SK-N-SH (cell line): ENCODE measurements around the gene SVBP.

Source experiments
- EP300 ChIP-seq, 2 experiments: IDR thresholded peaks; 2 replicates each; pipeline versions ENCODE4 v1.4.0 to v1.6.1; 2012; ENCODE audit warnings: borderline replicate concordance in 1 of 2, low read depth in 1 of 2, low read length in 1 of 2
- FOSL2 ChIP-seq: IDR thresholded peaks from 2 replicates; pipeline ENCODE4 v1.4.0; 2012; ENCODE audit warnings: low read depth, mild to moderate bottlenecking, moderate library complexity, borderline replicate concordance
- IRF3 ChIP-seq: fragments of 150-350 bp; IDR thresholded peaks from 2 replicates; pipeline ENCODE4 v1.6.1; 2016; ENCODE audit warnings: mild to moderate bottlenecking, low read depth, low read length
- MAX ChIP-seq: IDR thresholded peaks from 2 replicates; pipeline ENCODE4 v1.4.0; 2012; ENCODE audit warnings: low read depth
- MEF2A ChIP-seq: IDR thresholded peaks from 2 replicates; pipeline ENCODE4 v1.4.0; 2012; ENCODE audit warnings: low read depth, borderline replicate concordance
- POLR2AphosphoS5 ChIP-seq: IDR thresholded peaks from 2 replicates; pipeline ENCODE4 v1.6.1; 2012; ENCODE audit warnings: low read depth, low read length
- RAD21 ChIP-seq: IDR thresholded peaks from 2 replicates; pipeline ENCODE4 v1.6.1; 2012; ENCODE audit warnings: mild to moderate bottlenecking, low read length
- RCOR1 ChIP-seq: fragments of 150-350 bp; IDR thresholded peaks from 2 replicates; pipeline ENCODE4 v1.6.1; 2017; ENCODE audit warnings: antibody characterized with exemption, low read length
- SMC3 ChIP-seq: IDR thresholded peaks from 2 replicates; pipeline ENCODE4 v1.6.1; 2012; ENCODE audit warnings: low read depth, low read length, improper control_type of control experiment
- TAF1 ChIP-seq: IDR thresholded peaks from 2 replicates; pipeline ENCODE4 v1.6.1; 2012; ENCODE audit warnings: low read depth, mild to moderate bottlenecking, low read length, moderate library complexity, borderline replicate concordance
- TF ChIP-seq, protein P1 (sequence below): fragments of 200-600 bp; sonication (generic); IDR thresholded peaks from 2 replicates; pipeline ENCODE4 v1.6.1; 2017; ENCODE audit warnings: antibody characterized with exemption, mild to moderate bottlenecking, moderate library complexity
- TF ChIP-seq, protein P2 (sequence below): IDR thresholded peaks from 2 replicates; pipeline ENCODE4 v1.4.0; 2012; ENCODE audit warnings: low read depth, borderline replicate concordance

- TF ChIP-seq, protein P1, sequence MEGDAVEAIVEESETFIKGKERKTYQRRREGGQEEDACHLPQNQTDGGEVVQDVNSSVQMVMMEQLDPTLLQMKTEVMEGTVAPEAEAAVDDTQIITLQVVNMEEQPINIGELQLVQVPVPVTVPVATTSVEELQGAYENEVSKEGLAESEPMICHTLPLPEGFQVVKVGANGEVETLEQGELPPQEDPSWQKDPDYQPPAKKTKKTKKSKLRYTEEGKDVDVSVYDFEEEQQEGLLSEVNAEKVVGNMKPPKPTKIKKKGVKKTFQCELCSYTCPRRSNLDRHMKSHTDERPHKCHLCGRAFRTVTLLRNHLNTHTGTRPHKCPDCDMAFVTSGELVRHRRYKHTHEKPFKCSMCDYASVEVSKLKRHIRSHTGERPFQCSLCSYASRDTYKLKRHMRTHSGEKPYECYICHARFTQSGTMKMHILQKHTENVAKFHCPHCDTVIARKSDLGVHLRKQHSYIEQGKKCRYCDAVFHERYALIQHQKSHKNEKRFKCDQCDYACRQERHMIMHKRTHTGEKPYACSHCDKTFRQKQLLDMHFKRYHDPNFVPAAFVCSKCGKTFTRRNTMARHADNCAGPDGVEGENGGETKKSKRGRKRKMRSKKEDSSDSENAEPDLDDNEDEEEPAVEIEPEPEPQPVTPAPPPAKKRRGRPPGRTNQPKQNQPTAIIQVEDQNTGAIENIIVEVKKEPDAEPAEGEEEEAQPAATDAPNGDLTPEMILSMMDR: no peak
- TF ChIP-seq FOSL2: no peak
- no peak for TF ChIP-seq SMC3
- no peak for TF ChIP-seq EP300 (IDR thresholded peaks at IDR 0.05; ENCODE audit: borderline replicate concordance in 1 of 2, low read depth in 1 of 2, low read length in 1 of 2)
- TF ChIP-seq POLR2AphosphoS5: no peak
- TF ChIP-seq IRF3: no peak
- no peak for TF ChIP-seq MAX
- no peak for TF ChIP-seq MEF2A
- no peak for TF ChIP-seq TAF1
- TF ChIP-seq, protein P2, sequence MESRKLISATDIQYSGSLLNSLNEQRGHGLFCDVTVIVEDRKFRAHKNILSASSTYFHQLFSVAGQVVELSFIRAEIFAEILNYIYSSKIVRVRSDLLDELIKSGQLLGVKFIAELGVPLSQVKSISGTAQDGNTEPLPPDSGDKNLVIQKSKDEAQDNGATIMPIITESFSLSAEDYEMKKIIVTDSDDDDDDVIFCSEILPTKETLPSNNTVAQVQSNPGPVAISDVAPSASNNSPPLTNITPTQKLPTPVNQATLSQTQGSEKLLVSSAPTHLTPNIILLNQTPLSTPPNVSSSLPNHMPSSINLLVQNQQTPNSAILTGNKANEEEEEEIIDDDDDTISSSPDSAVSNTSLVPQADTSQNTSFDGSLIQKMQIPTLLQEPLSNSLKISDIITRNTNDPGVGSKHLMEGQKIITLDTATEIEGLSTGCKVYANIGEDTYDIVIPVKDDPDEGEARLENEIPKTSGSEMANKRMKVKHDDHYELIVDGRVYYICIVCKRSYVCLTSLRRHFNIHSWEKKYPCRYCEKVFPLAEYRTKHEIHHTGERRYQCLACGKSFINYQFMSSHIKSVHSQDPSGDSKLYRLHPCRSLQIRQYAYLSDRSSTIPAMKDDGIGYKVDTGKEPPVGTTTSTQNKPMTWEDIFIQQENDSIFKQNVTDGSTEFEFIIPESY: no peak
- no peak for TF ChIP-seq RAD21
- TF ChIP-seq RCOR1: no peak
Observed at GRCh38 chr1:42860339-42861013, 43.3 kb upstream of the SVBP start.
